Hepatocyte (in vitro differentiated cells): Measurements from ENCODE around the gene CAPN2.

ENCODE experiments used
- CTCF ChIP-seq: fragments of 200-600 bp; sonication (generic); IDR thresholded peaks from 2 replicates; pipeline ENCODE4 v1.5.1; 2016; ENCODE audit warnings: antibody characterized with exemption, mild to moderate bottlenecking; ENCODE audit not compliant: poor library complexity
- EZH2 ChIP-seq: fragments of 200-600 bp; sonication (generic); IDR thresholded peaks from 2 replicates; pipeline ENCODE4 v1.6.1; 2016; ENCODE audit warnings: antibody characterized with exemption, mild to moderate bottlenecking, borderline replicate concordance
- EZH2phosphoT487 ChIP-seq: fragments of 200-600 bp; sonication (generic); IDR thresholded peaks from one replicate; pipeline ENCODE4 v1.6.1; 2018; ENCODE audit warnings: antibody characterized with exemption, mild to moderate bottlenecking, low read depth, moderate library complexity; ENCODE audit not compliant: unreplicated experiment, severe bottlenecking

- TF ChIP-seq EZH2 (no peak), CTCF (no peak), EZH2phosphoT487 (no peak)
Observed at GRCh38 chr1:223691121-223691520, 21.2 kb upstream of the CAPN2 start.
